ENCODE measurements around the gene IFNK. TPM values are rescaled to one million over a fixed set of nuclear protein-coding genes. Genes with fewer than 3 reads are reported as not detected.

Gene IFNK
- total and polyA plus RNA-seq, 4 donors, result not detected

DNA sequence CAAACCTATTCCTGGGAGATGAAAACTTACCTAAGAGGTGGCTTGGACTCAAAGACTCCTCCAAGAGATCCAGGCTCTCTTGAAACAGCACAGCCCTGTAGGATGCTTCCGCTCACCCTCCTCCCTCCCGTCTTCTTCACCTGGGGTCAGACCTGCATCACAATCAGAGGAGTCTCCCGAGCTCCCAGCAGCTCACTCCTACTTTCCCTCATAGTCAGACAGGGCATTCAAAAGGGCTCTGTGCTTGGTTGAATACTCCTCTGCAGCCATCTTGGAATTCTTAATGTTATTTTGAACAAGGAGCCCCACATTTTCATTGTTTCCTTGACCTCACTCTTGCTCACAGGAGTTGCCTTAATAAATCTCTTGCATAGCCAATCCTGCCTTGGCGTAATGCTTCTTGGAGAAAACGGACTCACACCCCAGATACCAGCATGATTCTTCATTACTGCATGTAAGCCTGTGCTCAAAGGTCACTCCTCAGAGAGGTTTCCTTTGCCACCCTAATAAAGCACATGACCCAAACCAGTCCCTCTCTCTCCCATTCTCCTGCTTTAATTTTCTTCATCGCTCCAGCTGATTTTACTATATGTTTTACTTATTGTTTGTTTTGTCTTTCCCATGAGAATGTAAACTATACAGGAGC, 47.1 kb upstream of the IFNK start:
- TF ChIP-seq HNF4A (conservative IDR thresholded peaks at IDR 0.05), result no peak
- no peak for TF ChIP-seq YY1 (IDR thresholded peaks at IDR 0.05)
- TF ChIP-seq RAD21 (IDR thresholded peaks at IDR 0.05), result no peak
- TF ChIP-seq RXRA (IDR thresholded peaks at IDR 0.05), result no peak
- TF ChIP-seq, protein P1, sequence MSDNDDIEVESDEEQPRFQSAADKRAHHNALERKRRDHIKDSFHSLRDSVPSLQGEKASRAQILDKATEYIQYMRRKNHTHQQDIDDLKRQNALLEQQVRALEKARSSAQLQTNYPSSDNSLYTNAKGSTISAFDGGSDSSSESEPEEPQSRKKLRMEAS (IDR thresholded peaks at IDR 0.05), result no peak
- no peak for TF ChIP-seq TAF1 (conservative IDR thresholded peaks at IDR 0.05)
- Histone ChIP-seq H3K4me1 (ENCODE audit: control insufficient read depth in 4 of 4, insufficient read depth in 4 of 4, low read length in 3 of 4) (no peaks in the 10 kb centered on the region), H3K36me3 (ENCODE audit: control insufficient read depth in 4 of 4, insufficient read depth in 3 of 4, low read depth in 1 of 4, low read length in 3 of 4) (no peaks in the 10 kb centered on the region), H3K27me3 (ENCODE audit: control insufficient read depth in 4 of 4, insufficient read depth in 4 of 4, low read length in 3 of 4) (no peaks in the 10 kb centered on the region), H3K4me3 (ENCODE audit: low read depth in 1 of 3, low read length in 3 of 3) (no peak overlapping the region), H3K9ac (ENCODE audit: low read depth in 1 of 2, low read length in 2 of 2) (no peak overlapping the region), H3K27ac (ENCODE audit: low read depth in 1 of 2, low read length in 2 of 2) (no peak overlapping the region), H3K9me3 (ENCODE audit: control insufficient read depth in 4 of 4, low read length in 3 of 4) (no peaks in the 10 kb centered on the region)
- no peak for DNase-seq (ENCODE audit: low spot score)
- 96% methylated on average over 6 of the region's 6 CpGs for WGBS

DNA sequence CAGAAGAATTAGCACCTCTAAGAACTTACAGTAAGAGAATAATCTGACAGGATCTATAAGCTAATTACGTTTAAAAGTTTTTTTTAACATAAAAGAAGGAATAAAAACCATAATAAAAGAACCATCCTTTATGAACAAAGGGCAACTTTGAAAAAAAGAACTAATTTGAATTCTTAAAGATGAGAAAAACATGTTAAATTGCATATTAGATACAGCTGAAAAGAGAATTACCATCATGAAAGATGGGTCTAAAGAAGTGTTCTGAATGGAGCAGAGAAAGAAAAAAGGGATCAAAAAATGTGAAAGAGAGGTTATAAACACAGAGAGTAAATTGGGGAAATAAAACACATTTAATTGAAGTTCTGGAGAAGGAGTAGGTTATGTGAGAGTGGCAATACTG, 45.8 kb upstream of the IFNK start:
- Histone ChIP-seq H3K4me3 (ENCODE audit: low read depth in 1 of 3, low read length in 3 of 3) (no peak overlapping the region), H3K27ac (ENCODE audit: low read depth in 1 of 2, low read length in 2 of 2) (no peak overlapping the region), H3K9ac (ENCODE audit: low read depth in 1 of 2, low read length in 2 of 2) (no peak overlapping the region), H3K27me3 (ENCODE audit: control insufficient read depth in 4 of 4, insufficient read depth in 4 of 4, low read length in 3 of 4) (no peaks in the 10 kb centered on the region), H3K9me3 (ENCODE audit: control insufficient read depth in 4 of 4, low read length in 3 of 4) (no peaks in the 10 kb centered on the region), H3K36me3 (ENCODE audit: control insufficient read depth in 4 of 4, insufficient read depth in 3 of 4, low read depth in 1 of 4, low read length in 3 of 4) (no peaks in the 10 kb centered on the region), H3K4me1 (ENCODE audit: control insufficient read depth in 4 of 4, insufficient read depth in 4 of 4, low read length in 3 of 4) (no peaks in the 10 kb centered on the region)
- TF ChIP-seq, protein P2, sequence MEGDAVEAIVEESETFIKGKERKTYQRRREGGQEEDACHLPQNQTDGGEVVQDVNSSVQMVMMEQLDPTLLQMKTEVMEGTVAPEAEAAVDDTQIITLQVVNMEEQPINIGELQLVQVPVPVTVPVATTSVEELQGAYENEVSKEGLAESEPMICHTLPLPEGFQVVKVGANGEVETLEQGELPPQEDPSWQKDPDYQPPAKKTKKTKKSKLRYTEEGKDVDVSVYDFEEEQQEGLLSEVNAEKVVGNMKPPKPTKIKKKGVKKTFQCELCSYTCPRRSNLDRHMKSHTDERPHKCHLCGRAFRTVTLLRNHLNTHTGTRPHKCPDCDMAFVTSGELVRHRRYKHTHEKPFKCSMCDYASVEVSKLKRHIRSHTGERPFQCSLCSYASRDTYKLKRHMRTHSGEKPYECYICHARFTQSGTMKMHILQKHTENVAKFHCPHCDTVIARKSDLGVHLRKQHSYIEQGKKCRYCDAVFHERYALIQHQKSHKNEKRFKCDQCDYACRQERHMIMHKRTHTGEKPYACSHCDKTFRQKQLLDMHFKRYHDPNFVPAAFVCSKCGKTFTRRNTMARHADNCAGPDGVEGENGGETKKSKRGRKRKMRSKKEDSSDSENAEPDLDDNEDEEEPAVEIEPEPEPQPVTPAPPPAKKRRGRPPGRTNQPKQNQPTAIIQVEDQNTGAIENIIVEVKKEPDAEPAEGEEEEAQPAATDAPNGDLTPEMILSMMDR (IDR thresholded peaks at IDR 0.05; ENCODE audit: low read depth, low read length, missing input control), result no peak
- TF ChIP-seq YY1 (IDR thresholded peaks at IDR 0.05), result no peak
- TF ChIP-seq, protein P1 (IDR thresholded peaks at IDR 0.05), result no peak
- TF ChIP-seq EGR1 (IDR thresholded peaks at IDR 0.05; ENCODE audit: low read depth in 2 of 2), result no peak
- TF ChIP-seq, protein P3, sequence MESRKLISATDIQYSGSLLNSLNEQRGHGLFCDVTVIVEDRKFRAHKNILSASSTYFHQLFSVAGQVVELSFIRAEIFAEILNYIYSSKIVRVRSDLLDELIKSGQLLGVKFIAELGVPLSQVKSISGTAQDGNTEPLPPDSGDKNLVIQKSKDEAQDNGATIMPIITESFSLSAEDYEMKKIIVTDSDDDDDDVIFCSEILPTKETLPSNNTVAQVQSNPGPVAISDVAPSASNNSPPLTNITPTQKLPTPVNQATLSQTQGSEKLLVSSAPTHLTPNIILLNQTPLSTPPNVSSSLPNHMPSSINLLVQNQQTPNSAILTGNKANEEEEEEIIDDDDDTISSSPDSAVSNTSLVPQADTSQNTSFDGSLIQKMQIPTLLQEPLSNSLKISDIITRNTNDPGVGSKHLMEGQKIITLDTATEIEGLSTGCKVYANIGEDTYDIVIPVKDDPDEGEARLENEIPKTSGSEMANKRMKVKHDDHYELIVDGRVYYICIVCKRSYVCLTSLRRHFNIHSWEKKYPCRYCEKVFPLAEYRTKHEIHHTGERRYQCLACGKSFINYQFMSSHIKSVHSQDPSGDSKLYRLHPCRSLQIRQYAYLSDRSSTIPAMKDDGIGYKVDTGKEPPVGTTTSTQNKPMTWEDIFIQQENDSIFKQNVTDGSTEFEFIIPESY (IDR thresholded peaks at IDR 0.05), result no peak
- TF ChIP-seq SP1 (IDR thresholded peaks at IDR 0.05), result no peak
- no peak for TF ChIP-seq TAF1 (conservative IDR thresholded peaks at IDR 0.05)
- TF ChIP-seq RAD21 (IDR thresholded peaks at IDR 0.05), result no peak
- TF ChIP-seq HNF4A (conservative IDR thresholded peaks at IDR 0.05), result no peak
- no peak for TF ChIP-seq GABPA (IDR thresholded peaks at IDR 0.05 in 1 of 2, conservative IDR thresholded peaks at IDR 0.05 in 1 of 2)
- no peak for TF ChIP-seq FOXA1 (IDR thresholded peaks at IDR 0.05)
- TF ChIP-seq, protein P4, sequence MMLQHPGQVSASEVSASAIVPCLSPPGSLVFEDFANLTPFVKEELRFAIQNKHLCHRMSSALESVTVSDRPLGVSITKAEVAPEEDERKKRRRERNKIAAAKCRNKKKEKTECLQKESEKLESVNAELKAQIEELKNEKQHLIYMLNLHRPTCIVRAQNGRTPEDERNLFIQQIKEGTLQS (IDR thresholded peaks at IDR 0.05), result no peak
- no peak for TF ChIP-seq HNF4G (IDR thresholded peaks at IDR 0.05)
- 93% methylated on average over 1 of the region's 1 CpG for WGBS
- DNase-seq (ENCODE audit: low spot score), result no peak
